Measurements from ENCODE around the gene DDX24.

DDX24 gene

GRCh38 chr14:94113908-94114588, 33.0 kb upstream of the DDX24 start:
- no peak for DNase-seq (ENCODE audit: low spot score)

GRCh38 chr14:94113490-94113889, 32.5 kb upstream of the DDX24 start:
- DNase-seq (ENCODE audit: low spot score), result no peak

GRCh38 chr14:94113073-94113472, 32.1 kb upstream of the DDX24 start:
- no peak for DNase-seq (ENCODE audit: low spot score)

- DNase-seq (ENCODE audit: low spot score), result no peak
These were observed 31.6 kb upstream of the DDX24 start for GRCh38 chr14:94112513-94113063.

- DNase-seq (ENCODE audit: low spot score), result no peak
These were observed 30.5 kb upstream of the DDX24 start for GRCh38 chr14:94111276-94112095.

- peak; percentile 87 for DNase-seq (ENCODE audit: low spot score)
These were observed 29.7 kb upstream of the DDX24 start, which contains the start of gene IFI27 for GRCh38 chr14:94110552-94111181. Gene IFI27 (plus strand): TSS chr14:94110736.

GRCh38 chr14:94109915-94110250, 28.9 kb upstream of the DDX24 start:
- no peak for DNase-seq (ENCODE audit: low spot score)

- no peak for DNase-seq (ENCODE audit: low spot score)
These were observed 23.7 kb upstream of the DDX24 start for GRCh38 chr14:94104731-94105130.

- DNase-seq (ENCODE audit: low spot score), result no peak
These were observed 22.6 kb upstream of the DDX24 start for GRCh38 chr14:94103554-94104150.

- no peak for DNase-seq (ENCODE audit: low spot score)
These were observed 21.9 kb upstream of the DDX24 start for GRCh38 chr14:94102768-94103482.

GRCh38 chr14:94101748-94102147, 20.7 kb upstream of the DDX24 start:
- DNase-seq (ENCODE audit: low spot score), result no peak

- peak; percentile 39 for DNase-seq (ENCODE audit: low spot score)
These were observed 19.8 kb upstream of the DDX24 start for GRCh38 chr14:94100847-94101246.

GRCh38 chr14:94099006-94099405, 18.0 kb upstream of the DDX24 start:
- no peak for DNase-seq (ENCODE audit: low spot score)

- DNase-seq (ENCODE audit: low spot score), result no peak
These were observed 17.5 kb upstream of the DDX24 start for GRCh38 chr14:94098326-94098992.

GRCh38 chr14:94097091-94097490, 16.1 kb upstream of the DDX24 start:
- no peak for DNase-seq (ENCODE audit: low spot score)

GRCh38 chr14:94093418-94093817, 12.4 kb upstream of the DDX24 start:
- no peak for DNase-seq (ENCODE audit: low spot score)

- DNase-seq (ENCODE audit: low spot score), result peak; percentile 40
These were observed 8.5 kb upstream of the DDX24 start for GRCh38 chr14:94089479-94089878.

- DNase-seq (ENCODE audit: low spot score), result peak; percentile 60
These were observed 7.5 kb upstream of the DDX24 start for GRCh38 chr14:94088516-94088915.

- DNase-seq (ENCODE audit: low spot score), result no peak
These were observed 6.9 kb upstream of the DDX24 start for GRCh38 chr14:94087891-94088290.

- peak; percentile 64 for DNase-seq (ENCODE audit: low spot score)
These were observed 401 bp upstream of the DDX24 start for GRCh38 chr14:94081386-94081820.
